ENCODE results near the gene CDK6. TPM values are rescaled to one million over a fixed set of nuclear protein-coding genes. Genes with fewer than 3 reads are reported as not detected.

CDK6 gene
- total RNA-seq, 1 donor from 2014 or later, result 7.3 TPM

GRCh38 chr7:92845736-92846135 lies 9.4 kb upstream of the CDK6 start:
- Histone ChIP-seq H3K9me3 (no peaks in the 10 kb centered on the region), H3K4me1 (no peaks in the 10 kb centered on the region), H3K4me3 (no peak overlapping the region), H3K27me3 (no peaks in the 10 kb centered on the region), H3K27ac (no peak overlapping the region), H3K36me3 (no peaks in the 10 kb centered on the region)
- no peak for TF ChIP-seq CTCF (IDR thresholded peaks at IDR 0.05)
- intact Hi-C loops (cut with DNase I), result no loop called here
- DNase-seq (ENCODE audit: low spot score in 2 of 2), result no peak

GRCh38 chr7:92843781-92844180 lies 7.4 kb upstream of the CDK6 start:
- Histone ChIP-seq H3K4me3 (no peak overlapping the region), H3K27me3 (no peaks in the 10 kb centered on the region), H3K27ac (no peak overlapping the region), H3K9me3 (no peaks in the 10 kb centered on the region), H3K36me3 (no peaks in the 10 kb centered on the region), H3K4me1 (no peaks in the 10 kb centered on the region)
- DNase-seq (ENCODE audit: low spot score in 2 of 2), result no peak
- TF ChIP-seq CTCF (IDR thresholded peaks at IDR 0.05), result no peak
- intact Hi-C loops (cut with DNase I), result no loop called here

- no peak for DNase-seq (ENCODE audit: low spot score in 2 of 2)
- intact Hi-C loops (cut with DNase I), result no loop called here
These were observed 6.8 kb upstream of the CDK6 start for GRCh38 chr7:92843034-92843760.

GRCh38 chr7:92841192-92841591 lies 4.8 kb upstream of the CDK6 start:
- intact Hi-C loops (cut with DNase I), result no loop called here
- DNase-seq (ENCODE audit: low spot score in 2 of 2), result no peak
- Histone ChIP-seq H3K4me3 (no peak overlapping the region), H3K27me3 (no peaks in the 10 kb centered on the region), H3K9me3 (no peaks in the 10 kb centered on the region), H3K36me3 (no peaks in the 10 kb centered on the region), H3K4me1 (no peaks in the 10 kb centered on the region), H3K27ac (no peak overlapping the region)
- TF ChIP-seq CTCF (IDR thresholded peaks at IDR 0.05), result no peak

More at GRCh38 chr7:92843034-92843760, 6.8 kb upstream of the CDK6 start:
- H3K9me3 ChIP-seq, result no peaks in the 10 kb centered on the region
- no peaks in the 10 kb centered on the region for H3K4me1 ChIP-seq
- no peak overlapping the region for H3K4me3 ChIP-seq
- H3K27ac ChIP-seq, result no peak overlapping the region
- no peaks in the 10 kb centered on the region for H3K36me3 ChIP-seq
- H3K27me3 ChIP-seq, result no peaks in the 10 kb centered on the region
- TF ChIP-seq CTCF (IDR thresholded peaks at IDR 0.05), result no peak

- no peak overlapping the region for H3K27ac ChIP-seq
- TF ChIP-seq CTCF (IDR thresholded peaks at IDR 0.05), result no peak
- H3K4me1 ChIP-seq, result no peaks in the 10 kb centered on the region
- H3K4me3 ChIP-seq, result no peak overlapping the region
- no peaks in the 10 kb centered on the region for H3K36me3 ChIP-seq
- DNase-seq (ENCODE audit: low spot score in 2 of 2), result no peak
- no peaks in the 10 kb centered on the region for H3K9me3 ChIP-seq
- intact Hi-C loops (cut with DNase I), result no loop called here
- H3K27me3 ChIP-seq, result no peaks in the 10 kb centered on the region
These were observed 3.9 kb upstream of the CDK6 start for GRCh38 chr7:92840316-92840715.

Data from ascending aorta (tissue), 2 donors.